Neural cell (in vitro differentiated cells): ENCODE results near the gene EPHA4.

Experiments used
- POLR2AphosphoS5 ChIP-seq: IDR thresholded peaks from 2 replicates; pipeline ENCODE4 v1.6.1; 2012
- RAD21 ChIP-seq: fragments of 450-650 bp; conservative IDR thresholded peaks from 2 replicates; pipeline ENCODE4 v1.6.1; 2014; ENCODE audit warnings: antibody characterized with exemption, mild to moderate bottlenecking, moderate library complexity
- TAF1 ChIP-seq: IDR thresholded peaks from 2 replicates; pipeline ENCODE4 v1.6.1; 2012; ENCODE audit warnings: low read depth
- TF ChIP-seq, protein P1 (sequence below): fragments of 450-650 bp; IDR thresholded peaks from 2 replicates; pipeline ENCODE4 v1.5.1; 2014; ENCODE audit warnings: antibody characterized with exemption, mild to moderate bottlenecking, moderate library complexity; ENCODE audit not compliant: poor library complexity, severe bottlenecking

DNA sequence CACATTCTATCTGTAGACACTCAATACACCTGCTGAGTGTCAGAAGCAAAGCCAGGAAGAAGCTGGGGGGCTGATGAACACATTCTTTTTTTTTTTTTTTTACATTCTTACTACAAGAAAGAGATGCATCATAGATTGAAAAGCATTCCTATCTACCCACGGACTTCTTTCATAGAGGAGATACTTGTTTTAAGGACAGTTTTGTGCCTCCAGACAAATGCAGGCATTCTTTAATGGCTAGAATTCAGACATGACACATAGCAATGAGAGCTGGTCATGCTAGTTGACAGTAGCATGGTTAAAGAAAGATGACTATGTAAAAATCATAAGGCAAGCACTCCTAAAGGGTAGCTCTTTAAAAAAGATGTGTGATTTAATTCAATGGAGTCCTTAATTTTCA lies 110.2 kb downstream of the EPHA4 start:
- no peak for TF ChIP-seq TAF1
- TF ChIP-seq, protein P1, sequence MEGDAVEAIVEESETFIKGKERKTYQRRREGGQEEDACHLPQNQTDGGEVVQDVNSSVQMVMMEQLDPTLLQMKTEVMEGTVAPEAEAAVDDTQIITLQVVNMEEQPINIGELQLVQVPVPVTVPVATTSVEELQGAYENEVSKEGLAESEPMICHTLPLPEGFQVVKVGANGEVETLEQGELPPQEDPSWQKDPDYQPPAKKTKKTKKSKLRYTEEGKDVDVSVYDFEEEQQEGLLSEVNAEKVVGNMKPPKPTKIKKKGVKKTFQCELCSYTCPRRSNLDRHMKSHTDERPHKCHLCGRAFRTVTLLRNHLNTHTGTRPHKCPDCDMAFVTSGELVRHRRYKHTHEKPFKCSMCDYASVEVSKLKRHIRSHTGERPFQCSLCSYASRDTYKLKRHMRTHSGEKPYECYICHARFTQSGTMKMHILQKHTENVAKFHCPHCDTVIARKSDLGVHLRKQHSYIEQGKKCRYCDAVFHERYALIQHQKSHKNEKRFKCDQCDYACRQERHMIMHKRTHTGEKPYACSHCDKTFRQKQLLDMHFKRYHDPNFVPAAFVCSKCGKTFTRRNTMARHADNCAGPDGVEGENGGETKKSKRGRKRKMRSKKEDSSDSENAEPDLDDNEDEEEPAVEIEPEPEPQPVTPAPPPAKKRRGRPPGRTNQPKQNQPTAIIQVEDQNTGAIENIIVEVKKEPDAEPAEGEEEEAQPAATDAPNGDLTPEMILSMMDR: no peak
- TF ChIP-seq RAD21: no peak
- no peak for TF ChIP-seq POLR2AphosphoS5
